Skin of body (tissue), 1 donor: ENCODE data around the gene MYOCD. TPM values are rescaled to one million over a fixed set of nuclear protein-coding genes. Genes with fewer than 3 reads are reported as not detected.

Experiments used
- total RNA-seq: library from RNA; depleted of rRNA; stranded (reverse); fragments of >200 nt; gene quantifications from one replicate; pipeline ENCODE4 v1.2.3, GENCODE V29; 2014

The MYOCD gene
- total RNA-seq, 1 donor from 2014 or later: 1.9 TPM

Other genes starting within 250 kb of the MYOCD start
- 5.7 TPM for gene ARHGAP44, start 123.6 kb downstream of the MYOCD start, total RNA-seq